DND-41 (cell line): ENCODE data around the gene ARHGEF16.

ENCODE experiments used
- CTCF ChIP-seq: IDR thresholded peaks from 2 replicates; pipeline ENCODE4 v1.5.1; 2012; ENCODE audit warnings: borderline replicate concordance, low read length, moderate library complexity, mild to moderate bottlenecking; ENCODE audit not compliant: poor library complexity, severe bottlenecking; ENCODE audit errors: extremely low read depth
- EZH2 ChIP-seq: IDR thresholded peaks from 3 replicates; pipeline ENCODE4 v1.6.1; 2012; ENCODE audit warnings: borderline replicate concordance, low read depth, mild to moderate bottlenecking, moderate library complexity, low read length, inconsistent platforms; ENCODE audit not compliant: severe bottlenecking

DNA sequence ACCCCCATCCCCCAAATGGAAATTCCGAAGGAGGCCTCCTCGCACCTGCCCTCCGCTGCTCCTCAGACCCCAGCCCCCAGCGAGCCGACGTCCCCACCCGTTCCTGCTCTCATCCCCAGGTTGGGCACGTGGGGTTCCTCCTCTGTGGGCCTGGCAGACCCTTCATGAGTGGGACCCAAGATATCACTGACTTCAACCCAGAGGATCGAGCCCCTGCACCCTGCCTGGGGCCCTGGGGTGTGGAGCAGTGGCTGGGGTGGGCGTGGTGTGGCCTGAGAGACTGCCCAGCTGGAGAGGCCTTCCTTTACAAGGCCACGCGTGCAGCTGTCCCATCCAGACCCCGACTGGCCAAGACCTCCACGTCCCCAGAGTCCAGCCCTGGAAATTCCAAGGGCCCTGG lies 17.6 kb upstream of the ARHGEF16 start:
- TF ChIP-seq CTCF (no peak), EZH2 (no peak)
